ENCODE measurements around the gene TMEM9. TPM values are rescaled to one million over a fixed set of nuclear protein-coding genes. Genes with fewer than 3 reads are reported as not detected.

TMEM9 gene
- total RNA-seq, 1 donor from 2014 or later: 80.2 TPM

DNA sequence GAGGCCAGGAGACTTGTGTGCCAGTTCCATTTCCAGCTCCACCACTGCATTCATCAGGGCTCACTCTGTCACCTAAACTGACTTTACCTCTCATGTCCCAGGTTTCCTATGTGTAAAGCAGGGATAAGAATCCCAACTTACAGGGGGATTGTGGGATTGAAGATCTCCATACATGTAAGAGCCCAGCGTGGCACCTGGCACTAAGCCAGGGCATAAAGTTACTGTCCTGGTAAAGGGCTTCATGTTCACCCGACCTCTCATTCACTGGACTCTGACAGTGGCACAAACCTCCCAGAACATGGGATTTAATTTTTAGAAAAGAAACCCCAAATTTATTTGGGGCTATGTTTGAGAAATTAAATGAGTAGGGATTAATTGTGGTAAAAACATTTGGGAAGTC, 27.5 kb upstream of the TMEM9 start:
- no peak overlapping the region for H3K4me3 Mint-ChIP-seq (ENCODE audit: unreplicated experiment)
- DNase-seq: no peak
- H3K36me3 Mint-ChIP-seq (ENCODE audit: unreplicated experiment): peaks cover 11% of the 10 kb centered on the region
- peaks cover 2% of the 10 kb centered on the region for H3K9me3 Mint-ChIP-seq (ENCODE audit: unreplicated experiment)
- TF ChIP-seq CTCF (IDR thresholded peaks at IDR 0.05; ENCODE audit: partially characterized antibody, unreplicated experiment): no peak
- peaks cover 6% of the 10 kb centered on the region for H3K4me1 Mint-ChIP-seq (ENCODE audit: low read depth, unreplicated experiment)
- H3K27me3 Mint-ChIP-seq (ENCODE audit: unreplicated experiment): peaks cover 9% of the 10 kb centered on the region
- no peak overlapping the region for H3K27ac Mint-ChIP-seq (ENCODE audit: unreplicated experiment)

- Mint-ChIP-seq H3K36me3 (ENCODE audit: unreplicated experiment) (peaks cover 11% of the 10 kb centered on the region), H3K9me3 (ENCODE audit: unreplicated experiment) (peaks cover 2% of the 10 kb centered on the region), H3K27me3 (ENCODE audit: unreplicated experiment) (peaks cover 9% of the 10 kb centered on the region), H3K4me1 (ENCODE audit: low read depth, unreplicated experiment) (peaks cover 6% of the 10 kb centered on the region), H3K27ac (ENCODE audit: unreplicated experiment) (no peak overlapping the region), H3K4me3 (ENCODE audit: unreplicated experiment) (no peak overlapping the region)
- no peak for TF ChIP-seq CTCF (IDR thresholded peaks at IDR 0.05; ENCODE audit: partially characterized antibody, unreplicated experiment)
- no peak for DNase-seq
These were observed 27.0 kb upstream of the TMEM9 start for GRCh38 chr1:201181323-201181722.

DNA sequence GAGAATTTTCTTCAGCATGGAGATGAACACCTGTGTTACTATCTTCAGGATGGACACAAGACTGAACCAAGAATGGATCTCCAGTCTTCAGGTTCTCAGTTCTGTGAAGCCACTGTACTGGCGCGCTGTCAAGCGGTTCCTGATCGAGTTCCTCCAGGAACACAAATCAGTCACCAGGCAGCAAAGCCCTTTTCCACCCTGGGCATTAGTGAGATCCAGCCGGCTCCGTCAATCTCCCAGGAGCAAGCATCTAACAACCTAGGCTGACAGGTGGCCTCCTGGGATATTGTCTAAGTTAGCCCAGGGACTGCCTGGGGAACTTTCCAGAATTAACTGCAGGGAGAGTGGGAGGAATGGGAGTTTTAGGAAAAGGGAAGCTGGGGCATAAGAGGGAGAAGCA, 26.6 kb upstream of the TMEM9 start:
- H3K9me3 Mint-ChIP-seq (ENCODE audit: unreplicated experiment): peaks cover 2% of the 10 kb centered on the region
- peaks cover 6% of the 10 kb centered on the region for H3K4me1 Mint-ChIP-seq (ENCODE audit: low read depth, unreplicated experiment)
- DNase-seq: no peak
- TF ChIP-seq CTCF (IDR thresholded peaks at IDR 0.05; ENCODE audit: partially characterized antibody, unreplicated experiment): no peak
- no peak overlapping the region for H3K27ac Mint-ChIP-seq (ENCODE audit: unreplicated experiment)
- H3K27me3 Mint-ChIP-seq (ENCODE audit: unreplicated experiment): peaks cover 9% of the 10 kb centered on the region
- peaks cover 11% of the 10 kb centered on the region for H3K36me3 Mint-ChIP-seq (ENCODE audit: unreplicated experiment)
- H3K4me3 Mint-ChIP-seq (ENCODE audit: unreplicated experiment): no peak overlapping the region

- no peak for TF ChIP-seq CTCF (IDR thresholded peaks at IDR 0.05; ENCODE audit: partially characterized antibody, unreplicated experiment)
- no peak overlapping the region for H3K4me3 Mint-ChIP-seq (ENCODE audit: unreplicated experiment)
- H3K27me3 Mint-ChIP-seq (ENCODE audit: unreplicated experiment): peaks cover 7% of the 10 kb centered on the region
- H3K9me3 Mint-ChIP-seq (ENCODE audit: unreplicated experiment): peaks cover 2% of the 10 kb centered on the region
- no peak overlapping the region for H3K27ac Mint-ChIP-seq (ENCODE audit: unreplicated experiment)
- no peak for DNase-seq
- H3K4me1 Mint-ChIP-seq (ENCODE audit: low read depth, unreplicated experiment): peaks cover 6% of the 10 kb centered on the region
- H3K36me3 Mint-ChIP-seq (ENCODE audit: unreplicated experiment): peaks cover 11% of the 10 kb centered on the region
These were observed 25.9 kb upstream of the TMEM9 start for GRCh38 chr1:201180141-201180540.

DNA sequence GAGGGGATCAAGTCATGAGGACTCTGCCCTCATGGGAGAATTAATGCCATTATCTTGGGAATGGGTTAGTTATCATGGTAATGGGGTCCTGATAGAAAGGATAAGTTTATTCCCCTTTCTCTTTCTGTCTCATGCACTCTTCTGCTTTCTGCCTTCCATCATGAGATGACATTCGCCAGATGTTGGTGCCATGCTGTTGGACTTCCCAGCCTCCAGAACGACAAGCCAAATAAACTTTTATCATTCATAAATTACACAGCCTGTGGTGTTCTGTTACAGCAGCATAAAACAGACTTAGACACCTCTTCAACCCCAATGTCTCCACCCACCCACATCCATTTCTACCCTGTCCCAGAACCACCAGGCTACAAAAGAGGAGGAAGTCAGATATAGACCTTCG, 24.4 kb upstream of the TMEM9 start:
- no peak for DNase-seq
- no peak overlapping the region for H3K4me3 Mint-ChIP-seq (ENCODE audit: unreplicated experiment)
- peaks cover 7% of the 10 kb centered on the region for H3K27me3 Mint-ChIP-seq (ENCODE audit: unreplicated experiment)
- no peaks in the 10 kb centered on the region for H3K9me3 Mint-ChIP-seq (ENCODE audit: unreplicated experiment)
- no peak overlapping the region for H3K27ac Mint-ChIP-seq (ENCODE audit: unreplicated experiment)
- TF ChIP-seq CTCF (IDR thresholded peaks at IDR 0.05; ENCODE audit: partially characterized antibody, unreplicated experiment): no peak
- peaks cover 11% of the 10 kb centered on the region for H3K36me3 Mint-ChIP-seq (ENCODE audit: unreplicated experiment)
- H3K4me1 Mint-ChIP-seq (ENCODE audit: low read depth, unreplicated experiment): no peaks in the 10 kb centered on the region

All from glutamatergic neuron (in vitro differentiated cells).